ENCODE data around the gene METAP1D.
"Not testable (repeated sequence)": the region's sequence is repeated elsewhere in the genome, so short reads cannot be mapped to it uniquely, and the experiment has no call there.

Gene METAP1D

GRCh38 chr2:172048508-172049503 lies 49.1 kb downstream of the METAP1D start:
- DNase-seq (ENCODE audit: low spot score), result no peak

- DNase-seq (ENCODE audit: low spot score), result no peak
These were observed 49.9 kb downstream of the METAP1D start for GRCh38 chr2:172049567-172050120.

- no peak for DNase-seq (ENCODE audit: low spot score)
These were observed 50.8 kb downstream of the METAP1D start for GRCh38 chr2:172050479-172051125.

- DNase-seq (ENCODE audit: low spot score), result peak; percentile 88
These were observed 52.5 kb downstream of the METAP1D start for GRCh38 chr2:172052000-172052983.

GRCh38 chr2:172053486-172053885 lies 53.7 kb downstream of the METAP1D start:
- no peak for DNase-seq (ENCODE audit: low spot score)

- no peak for DNase-seq (ENCODE audit: low spot score)
These were observed 56.5 kb downstream of the METAP1D start for GRCh38 chr2:172056293-172056692.

GRCh38 chr2:172058660-172059059 lies 58.9 kb downstream of the METAP1D start:
- DNase-seq (ENCODE audit: low spot score), result no peak

GRCh38 chr2:172060118-172060517 lies 60.4 kb downstream of the METAP1D start:
- DNase-seq (ENCODE audit: low spot score), result not testable (repeated sequence)

- DNase-seq (ENCODE audit: low spot score), result peak; percentile 28
These were observed 62.8 kb downstream of the METAP1D start for GRCh38 chr2:172062402-172063004.

- DNase-seq (ENCODE audit: low spot score), result no peak
These were observed 63.7 kb downstream of the METAP1D start for GRCh38 chr2:172063446-172063845.

GRCh38 chr2:172065111-172065510 lies 65.4 kb downstream of the METAP1D start:
- no peak for DNase-seq (ENCODE audit: low spot score)

- DNase-seq (ENCODE audit: low spot score), result no peak
These were observed 66.7 kb downstream of the METAP1D start for GRCh38 chr2:172066394-172066886.

- DNase-seq (ENCODE audit: low spot score), result not testable (repeated sequence)
These were observed 68.2 kb downstream of the METAP1D start for GRCh38 chr2:172067905-172068304.

- no peak for DNase-seq (ENCODE audit: low spot score)
These were observed 71.2 kb downstream of the METAP1D start for GRCh38 chr2:172070936-172071335.

GRCh38 chr2:172072303-172072702 lies 72.5 kb downstream of the METAP1D start:
- DNase-seq (ENCODE audit: low spot score), result peak; percentile 68

- DNase-seq (ENCODE audit: low spot score), result no peak
These were observed 73.0 kb downstream of the METAP1D start for GRCh38 chr2:172072706-172073105.

GRCh38 chr2:172073518-172073917 lies 73.8 kb downstream of the METAP1D start:
- no peak for DNase-seq (ENCODE audit: low spot score)

GRCh38 chr2:172074254-172074653 lies 74.5 kb downstream of the METAP1D start:
- DNase-seq (ENCODE audit: low spot score), result no peak

GRCh38 chr2:172079416-172079815 lies 79.7 kb downstream of the METAP1D start:
- no peak for DNase-seq (ENCODE audit: low spot score)

- DNase-seq (ENCODE audit: low spot score), result no peak
These were observed 80.3 kb downstream of the METAP1D start for GRCh38 chr2:172079838-172080640.

Measured in COLO829 (cell line).